ENCODE results near the gene S100A13.

DNA sequence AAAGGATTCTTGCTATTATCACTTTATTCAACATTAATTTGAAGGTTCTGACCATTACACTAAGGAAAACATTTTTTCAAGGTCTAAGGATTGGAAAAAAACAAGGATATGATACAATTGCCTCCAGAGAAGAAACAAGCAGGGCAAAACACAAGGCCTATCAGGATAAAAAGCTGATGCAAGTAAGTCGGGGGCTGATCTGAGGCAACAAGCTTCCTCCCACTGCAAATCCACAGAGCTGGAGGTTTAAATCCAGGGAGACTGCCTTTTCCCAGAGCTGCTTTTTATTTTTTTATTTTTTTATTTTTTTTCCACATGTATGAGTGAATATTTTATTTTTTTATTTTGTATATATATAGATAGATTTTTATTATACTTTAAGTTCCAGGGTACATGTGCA is 42.3 kb downstream of the S100A13 start:
- TF ChIP-seq CTCF (IDR thresholded peaks at IDR 0.05; ENCODE audit: insufficient read depth, low read depth, low read length) = no peak
- TF ChIP-seq EZH2 (IDR thresholded peaks at IDR 0.05; ENCODE audit: insufficient read depth, low read length) = no peak

Measured in astrocyte (in vitro differentiated cells and primary cell).